Renal cortical epithelial cell (primary cell): ENCODE results near the gene EGFL6. TPM values are rescaled to one million over a fixed set of nuclear protein-coding genes. Genes with fewer than 3 reads are reported as not detected.

Source experiments
- DNase-seq: peaks from one replicate; pipeline ENCODE4 v3.0.0-alpha.2; 2011; ENCODE audit warnings: low read depth
- total RNA-seq: library from RNA; depleted of rRNA; stranded (reverse); fragments of >200 nt; gene quantifications from 2 replicates; pipeline ENCODE4 v1.2.3, GENCODE V29; 2014

EGFL6 gene
- total RNA-seq: 0.05 TPM in 1 of 2 replicates, not detected in the other

GRCh38 chrX:13569479-13570260 is at the start of gene EGFL6:
EGFL6 (plus strand) TSS chrX:13569601; CDS start chrX:13569862, 261 bp downstream.
- DNase-seq: no peak

DNA sequence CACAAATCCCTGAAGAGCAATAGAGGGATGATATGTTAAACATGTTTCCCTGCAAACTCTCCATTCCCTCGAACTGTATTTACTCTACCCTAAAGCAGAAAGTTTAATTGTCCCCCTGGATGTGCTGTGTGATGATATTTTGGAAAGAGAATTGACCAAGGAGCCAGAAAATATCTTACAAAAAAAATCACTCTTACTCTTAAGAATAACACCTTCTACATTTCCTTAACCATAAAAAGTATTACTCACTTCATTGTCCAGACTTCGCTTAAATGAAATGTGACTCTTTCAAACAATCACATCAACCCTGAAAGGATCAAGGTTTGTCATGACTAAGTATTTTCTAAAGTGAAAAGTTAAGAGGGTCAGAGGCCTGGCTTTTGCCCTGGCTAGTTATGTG is 49.0 kb upstream of the EGFL6 start:
- DNase-seq: peak; percentile 60

- DNase-seq: no peak
Measured at GRCh38 chrX:13520936-13521335, 48.5 kb upstream of the EGFL6 start.

- no peak for DNase-seq
Measured at GRCh38 chrX:13522811-13523210, 46.6 kb upstream of the EGFL6 start.

GRCh38 chrX:13533726-13534125 is 35.7 kb upstream of the EGFL6 start:
- peak; percentile 54 for DNase-seq

- DNase-seq: no peak
Measured at GRCh38 chrX:13535376-13536165, 33.8 kb upstream of the EGFL6 start.

GRCh38 chrX:13536551-13536950 is 32.9 kb upstream of the EGFL6 start:
- DNase-seq: no peak

GRCh38 chrX:13538414-13538813 is 31.0 kb upstream of the EGFL6 start:
- no peak for DNase-seq

DNA sequence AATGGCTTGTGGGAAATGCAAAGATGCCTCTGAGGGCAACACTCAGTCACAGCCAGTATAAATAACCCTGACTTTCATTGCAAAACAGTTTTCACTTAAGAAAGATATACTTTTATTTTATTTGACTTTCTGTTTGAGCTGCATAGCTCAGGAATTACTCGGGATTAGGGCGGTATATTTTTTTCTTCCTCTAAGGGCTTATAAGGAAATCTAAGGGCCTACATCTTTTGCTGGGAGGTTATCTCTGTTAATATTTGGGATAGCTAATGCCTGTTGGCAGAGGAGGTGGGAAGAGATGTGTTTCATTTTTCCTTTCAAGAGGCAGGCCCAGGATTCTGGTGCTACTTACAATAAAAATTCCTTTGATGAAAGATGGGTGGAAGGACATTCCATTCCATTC is 28.8 kb upstream of the EGFL6 start:
- DNase-seq: no peak

- DNase-seq: no peak
Measured at GRCh38 chrX:13545726-13546125, 23.7 kb upstream of the EGFL6 start.

GRCh38 chrX:13547671-13548070 is 21.7 kb upstream of the EGFL6 start:
- no peak for DNase-seq

GRCh38 chrX:13550346-13550745 is 19.1 kb upstream of the EGFL6 start:
- no peak for DNase-seq

DNA sequence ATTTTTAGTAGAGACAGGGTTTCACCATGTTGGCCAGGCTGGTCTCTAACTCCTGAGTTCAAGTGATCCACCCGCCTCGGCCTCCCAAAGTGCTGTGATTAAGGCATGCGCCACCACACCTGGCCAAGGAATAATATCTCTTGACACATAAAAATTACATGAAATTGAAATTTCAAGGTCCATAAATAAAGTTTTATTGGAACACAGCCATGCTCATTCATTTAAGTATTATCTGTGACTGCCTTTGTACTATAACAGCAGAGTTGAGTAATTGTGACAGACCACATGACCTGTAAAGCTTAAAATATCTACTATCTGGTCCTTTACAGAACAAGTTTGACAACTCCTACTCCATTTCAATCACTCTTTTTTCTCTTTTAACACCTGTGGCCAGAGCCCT is 17.8 kb upstream of the EGFL6 start:
- DNase-seq: no peak

GRCh38 chrX:13552892-13553291 is 16.5 kb upstream of the EGFL6 start:
- no peak for DNase-seq

DNA sequence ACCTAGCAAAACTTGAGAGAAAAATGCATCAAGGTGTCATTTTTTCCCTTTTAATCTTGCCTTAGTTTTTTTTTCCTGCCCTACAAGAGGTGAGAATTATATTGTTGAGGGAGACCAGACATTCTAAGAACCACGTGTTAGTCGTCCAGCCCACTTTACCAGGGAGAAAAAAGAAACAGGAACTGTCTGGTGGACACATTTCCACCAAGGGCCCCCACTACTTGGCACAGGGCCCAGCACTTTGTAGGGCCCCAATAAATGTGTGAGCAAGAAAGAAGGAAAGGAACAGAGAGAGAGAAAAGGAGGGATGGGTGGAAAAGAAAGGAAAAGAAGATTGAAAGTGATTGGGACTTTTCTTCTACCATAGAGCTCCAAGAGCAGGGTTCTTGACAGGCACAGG is 3.9 kb upstream of the EGFL6 start:
- no peak for DNase-seq

DNA sequence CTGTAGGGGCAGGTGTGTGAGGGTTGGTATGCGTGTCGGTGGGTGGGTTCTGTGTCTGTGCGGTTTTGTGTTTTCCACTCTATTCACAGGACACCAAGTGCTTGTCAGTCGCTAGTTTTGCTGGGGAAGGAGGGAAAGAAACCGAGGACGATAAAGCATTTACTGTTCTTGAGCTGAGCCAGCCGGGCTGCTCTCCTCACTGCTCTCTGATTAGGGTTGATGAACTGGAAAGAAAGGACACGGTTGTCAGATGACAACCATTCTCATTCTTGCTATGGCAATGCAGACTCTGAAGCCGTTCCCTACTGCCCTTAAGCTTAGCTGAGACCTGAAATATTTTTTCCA is 832 bp downstream of the EGFL6 start:
- no peak for DNase-seq

DNA sequence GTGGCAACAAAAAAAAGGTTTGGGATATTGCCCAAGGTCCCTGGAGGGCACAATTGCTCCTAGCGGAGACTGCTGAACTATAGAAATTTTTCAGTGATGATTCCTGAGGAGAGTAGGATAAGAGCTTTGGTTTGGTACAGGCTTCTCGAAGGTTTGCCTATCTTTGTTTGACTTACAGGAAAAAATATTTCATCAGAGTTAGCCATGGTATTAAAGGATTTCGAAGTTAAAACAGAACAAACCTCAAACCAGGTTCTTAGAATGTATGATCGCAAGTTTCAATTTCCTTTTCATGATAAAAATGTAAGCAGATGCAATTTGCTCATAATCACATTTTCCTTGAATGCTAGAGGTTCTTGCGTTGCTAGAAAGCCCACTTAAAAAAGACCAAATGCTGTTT is 1.7 kb downstream of the EGFL6 start:
- DNase-seq: no peak

DNA sequence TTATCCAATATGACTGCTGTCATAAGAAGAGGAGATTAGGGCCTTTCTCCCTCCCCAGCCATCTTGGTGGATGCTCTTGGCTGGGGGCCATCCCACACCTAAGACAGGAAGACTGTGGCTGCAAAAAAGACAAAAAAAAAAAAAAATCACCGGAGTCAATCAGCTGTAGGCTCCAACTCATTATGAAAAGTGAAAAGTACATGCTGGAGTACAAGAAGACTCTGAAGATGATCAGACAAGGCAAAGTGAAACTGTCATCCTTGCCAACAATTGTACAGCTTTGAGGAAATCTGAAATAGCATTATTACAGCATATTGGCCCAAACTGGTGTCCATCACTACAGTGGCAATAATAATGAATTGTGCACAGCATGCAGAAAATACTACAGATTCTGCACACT is 5.2 kb downstream of the EGFL6 start:
- DNase-seq: no peak

DNA sequence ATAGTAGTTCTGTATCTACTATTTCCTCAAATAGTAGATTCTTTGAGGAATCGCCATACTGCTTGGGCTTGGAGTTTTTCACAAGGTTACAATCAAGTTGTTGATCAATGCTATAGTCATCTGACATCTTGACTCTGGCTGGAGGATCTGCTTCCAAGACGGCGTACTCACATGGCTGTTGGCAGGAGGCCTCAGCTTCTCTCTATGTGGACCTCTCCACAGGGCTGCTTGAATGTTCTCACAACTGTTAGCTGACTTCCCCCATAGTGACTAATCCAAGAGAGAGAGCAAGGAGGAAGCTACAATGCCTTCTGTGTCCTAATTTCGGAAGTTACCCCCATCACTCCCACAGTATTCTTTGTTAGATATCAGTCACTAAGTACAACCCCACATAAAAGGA is 10.3 kb downstream of the EGFL6 start:
- DNase-seq: no peak

- DNase-seq: no peak
Measured at GRCh38 chrX:13581554-13581953, 12.2 kb downstream of the EGFL6 start.

GRCh38 chrX:13587786-13588477 is 18.5 kb downstream of the EGFL6 start:
- no peak for DNase-seq

DNA sequence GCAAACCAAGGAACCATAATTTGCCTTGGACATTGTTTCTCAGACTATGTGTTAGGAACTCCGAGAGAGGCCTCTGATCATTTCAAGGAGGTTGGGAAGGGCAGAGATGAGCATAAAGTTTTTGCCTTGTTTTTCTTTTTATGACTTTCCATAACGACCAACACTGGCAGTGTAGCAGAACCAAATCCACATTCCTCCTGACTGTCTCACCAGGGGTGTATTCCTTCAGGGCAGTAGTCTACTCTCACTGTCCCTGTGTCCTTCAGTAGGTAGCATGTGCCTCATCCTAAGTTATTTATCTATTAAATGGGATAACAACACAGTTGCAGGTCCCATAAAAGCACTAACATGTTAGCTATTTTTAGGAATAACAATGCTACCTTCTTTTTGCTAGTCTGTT is 20.8 kb downstream of the EGFL6 start:
- DNase-seq: no peak

DNA sequence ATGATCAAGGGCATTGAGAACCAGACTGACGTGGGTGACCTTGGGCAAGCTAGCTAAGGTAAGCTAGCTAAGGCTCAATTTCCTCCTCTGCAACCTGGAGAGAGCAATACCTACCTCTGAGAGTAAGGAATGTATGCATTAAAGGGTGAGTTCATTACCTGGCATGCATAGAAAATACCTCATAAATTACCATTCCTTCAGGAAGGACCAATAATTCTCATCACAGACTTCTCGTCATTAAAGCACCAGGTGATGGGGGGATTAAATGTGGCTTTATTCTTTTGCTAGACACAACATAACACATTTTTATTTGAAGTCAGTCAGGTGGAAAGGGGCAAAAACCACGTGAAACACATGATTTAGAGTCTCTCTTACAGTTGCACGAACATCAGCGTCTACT is 21.5 kb downstream of the EGFL6 start:
- DNase-seq: no peak
